Stomach smooth muscle (tissue), 2 donors: ENCODE results near the gene OGG1.

Experiments used
- H3K27ac ChIP-seq: one replicate; pipeline ENCODE4 v1.7.0; 2013; ENCODE audit warnings: mild to moderate bottlenecking, low read length, inconsistent platforms
- H3K27me3 ChIP-seq, 2 donors: one replicate each; pipeline ENCODE4 v1.7.0; 2013; ENCODE audit warnings: low read length in 2 of 2; ENCODE audit not compliant: insufficient read depth in 2 of 2, control insufficient read depth in 1 of 2
- H3K36me3 ChIP-seq, 2 donors: one replicate each; pipeline ENCODE4 v1.7.0; 2013; ENCODE audit warnings: low read length in 2 of 2; ENCODE audit not compliant: control insufficient read depth in 2 of 2, insufficient read depth in 2 of 2
- H3K4me1 ChIP-seq: one replicate; pipeline ENCODE4 v1.7.0; 2013; ENCODE audit warnings: low read length; ENCODE audit not compliant: control insufficient read depth, insufficient read depth
- H3K4me3 ChIP-seq, 2 donors: one replicate each; pipeline ENCODE4 v1.7.0; 2013; ENCODE audit warnings: low read length in 2 of 2
- H3K9ac ChIP-seq, 2 donors: one replicate each; pipeline ENCODE4 v1.7.0; 2013; ENCODE audit warnings: low read length in 2 of 2, mild to moderate bottlenecking in 1 of 2
- H3K9me3 ChIP-seq, 2 donors: one replicate each; pipeline ENCODE4 v1.7.0; 2013; ENCODE audit warnings: low read length in 2 of 2; ENCODE audit not compliant: control insufficient read depth in 2 of 2
- donor health status: healthy.
- donor health status: Pancreatic carcinoma.

Gene OGG1

DNA sequence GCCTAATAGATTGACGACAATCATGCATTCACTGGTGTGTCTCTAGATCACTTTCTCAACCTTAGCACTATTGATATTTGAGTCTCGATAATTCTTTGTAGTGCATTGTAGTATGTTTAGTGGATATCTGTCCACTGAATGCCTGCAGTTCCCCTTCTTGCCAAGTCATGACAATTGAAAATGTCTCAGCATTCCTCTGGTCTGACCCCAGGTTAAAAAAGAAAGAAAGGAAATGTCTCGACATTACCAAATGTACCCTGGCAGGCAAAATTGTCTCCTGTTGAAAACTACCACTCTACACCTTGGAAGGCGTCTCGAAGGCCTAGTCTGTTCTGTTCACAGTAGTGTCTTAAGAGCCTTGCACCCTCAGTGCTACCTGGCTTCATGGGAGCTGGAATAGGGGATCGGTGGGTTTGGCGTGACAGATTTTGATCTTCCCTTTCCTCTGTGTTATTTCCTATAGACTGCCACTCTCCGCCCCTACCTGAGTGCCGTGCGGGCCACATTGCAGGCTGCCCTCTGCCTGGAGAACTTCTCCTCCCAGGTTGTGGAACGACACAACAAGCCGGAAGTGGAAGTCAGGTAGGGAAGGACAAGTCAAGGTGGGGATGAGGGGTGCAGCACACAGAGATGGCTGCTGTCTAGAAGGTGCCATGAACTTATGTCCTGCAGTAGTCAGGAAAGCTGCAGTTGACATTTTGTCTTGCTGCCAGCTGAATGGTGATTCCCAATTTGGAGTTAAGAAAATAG, 47.6 kb downstream of the OGG1 start:
- peaks cover 38 to 40% of the 10 kb centered on the region in 2 donors for H3K36me3 ChIP-seq
- no peak overlapping the region for H3K4me3 ChIP-seq
- H3K27ac ChIP-seq = no peak overlapping the region

DNA sequence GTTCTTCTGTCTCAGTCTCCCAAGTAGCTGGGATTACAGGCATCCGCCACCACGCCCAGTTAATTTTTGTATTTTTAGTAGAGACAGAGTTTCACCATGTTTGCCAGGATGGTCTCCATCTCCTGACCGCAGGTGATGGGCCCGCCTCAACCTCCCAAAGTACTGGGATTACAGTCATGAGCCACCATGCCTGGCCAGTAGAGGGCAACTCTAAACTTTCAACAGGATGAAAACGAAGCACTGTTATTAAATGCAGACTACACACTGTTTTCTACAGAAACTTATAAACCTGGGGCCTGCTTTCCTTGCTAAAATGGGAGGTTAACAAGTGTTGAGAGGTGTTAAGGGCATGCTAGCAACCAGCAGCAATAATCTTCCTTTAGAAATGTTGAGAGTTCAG, 50.8 kb downstream of the OGG1 start:
- Histone ChIP-seq H3K9me3 (no peaks in the 10 kb centered on the region), H3K27ac (no peak overlapping the region), H3K9ac (no peak overlapping the region), H3K36me3 (peaks cover 59 to 63% of the 10 kb centered on the region in 2 donors), H3K4me3 (no peak overlapping the region), H3K27me3 (no peaks in the 10 kb centered on the region), H3K4me1 (peaks cover 3% of the 10 kb centered on the region)

More for the DNA sequence above, 47.6 kb downstream of the OGG1 start:
- peaks cover 17% of the 10 kb centered on the region for H3K4me1 ChIP-seq
- no peaks in the 10 kb centered on the region for H3K27me3 ChIP-seq
- no peaks in the 10 kb centered on the region for H3K9me3 ChIP-seq
- no peak overlapping the region for H3K9ac ChIP-seq

GRCh38 chr3:9803494-9803893, 53.7 kb downstream of the OGG1 start:
- Histone ChIP-seq H3K4me1 (no peaks in the 10 kb centered on the region), H3K27ac (no peak overlapping the region), H3K36me3 (peaks cover 56 to 71% of the 10 kb centered on the region in 2 donors), H3K4me3 (no peak overlapping the region), H3K27me3 (no peaks in the 10 kb centered on the region), H3K9me3 (no peaks in the 10 kb centered on the region), H3K9ac (no peak overlapping the region)

GRCh38 chr3:9804996-9805395, 55.2 kb downstream of the OGG1 start:
- Histone ChIP-seq H3K36me3 (peaks cover 44 to 59% of the 10 kb centered on the region in 2 donors), H3K27me3 (no peaks in the 10 kb centered on the region), H3K4me1 (peaks cover 12% of the 10 kb centered on the region), H3K27ac (no peak overlapping the region), H3K9me3 (no peaks in the 10 kb centered on the region), H3K9ac (no peak overlapping the region), H3K4me3 (no peak overlapping the region)

GRCh38 chr3:9806137-9806536, 56.4 kb downstream of the OGG1 start:
- no peak overlapping the region for H3K9ac ChIP-seq
- H3K27ac ChIP-seq = no peak overlapping the region
- no peaks in the 10 kb centered on the region for H3K27me3 ChIP-seq
- no peak overlapping the region for H3K4me3 ChIP-seq
- H3K36me3 ChIP-seq = peaks cover 40 to 51% of the 10 kb centered on the region in 2 donors
- peaks cover 20% of the 10 kb centered on the region for H3K4me1 ChIP-seq
- no peaks in the 10 kb centered on the region for H3K9me3 ChIP-seq
